MCF 10A (cell line): ENCODE results near the gene DIDO1. TPM values are rescaled to one million over a fixed set of nuclear protein-coding genes. Genes with fewer than 3 reads are reported as not detected.

ENCODE experiments used
- BruUV-seq: library from RNA; stranded (reverse); fragments of 400-500 nt; replicated peaks from 2 replicates; lab custom pipeline; 2021; lab: Mats Ljungman, UMichigan
- CTCF ChIA-PET: fragments of 300-600 bp; sonication (Branson Sonifier 250); formaldehyde crosslinking; extraction: SDS; loops from one replicate; lab custom pipeline; 2021; ENCODE audit warnings: antibody characterized with exemption, inconsistent platforms; lab: Yijun Ruan, JAX
- POLR2A ChIA-PET: fragments of 300-600, 350-650 bp; sonication (Branson Sonifier 250); formaldehyde crosslinking; extraction: SDS; loops from one replicate; lab custom pipeline; 2020; ENCODE audit warnings: antibody characterized with exemption, inconsistent platforms; lab: Yijun Ruan, JAX
- DNase-seq: peaks from one replicate; pipeline ENCODE4 v3.0.0-alpha.2; 2018; ENCODE audit not compliant: unreplicated experiment
- H3K27ac Mint-ChIP-seq: one replicate; pipeline ENCODE4 v1.8.0; 2022; ENCODE audit warnings: mild to moderate bottlenecking, low read depth, mixed read lengths; ENCODE audit not compliant: unreplicated experiment
- H3K27me3 Mint-ChIP-seq: one replicate; pipeline ENCODE4 v1.8.0; 2022; ENCODE audit warnings: mixed read lengths; ENCODE audit not compliant: insufficient read depth, unreplicated experiment
- H3K36me3 Mint-ChIP-seq: one replicate; pipeline ENCODE4 v1.8.0; 2022; ENCODE audit warnings: mild to moderate bottlenecking, moderate library complexity, mixed read lengths; ENCODE audit not compliant: insufficient read depth, unreplicated experiment
- H3K4me1 Mint-ChIP-seq: one replicate; pipeline ENCODE4 v1.8.0; 2022; ENCODE audit warnings: mixed read lengths; ENCODE audit not compliant: insufficient read depth, unreplicated experiment
- H3K4me3 Mint-ChIP-seq: one replicate; pipeline ENCODE4 v1.8.0; 2022; ENCODE audit warnings: mild to moderate bottlenecking, moderate library complexity, mixed read lengths; ENCODE audit not compliant: unreplicated experiment
- H3K9me3 Mint-ChIP-seq: one replicate; pipeline ENCODE4 v1.8.0; 2022; ENCODE audit warnings: mixed read lengths; ENCODE audit not compliant: unreplicated experiment
- intact Hi-C: fragments of 100-400 bp; cut with micrococcal nuclease; formaldehyde crosslinking; loops from 2 replicates; pipeline ENCODE4 v1.14.1; 2022
- total RNA-seq: library from RNA; stranded (reverse); gene quantifications from 2 replicates; pipeline ENCODE4 v1.2.3, GENCODE V29; 2022
- TF ChIP-seq, protein P1 (sequence below): fragments of 200-600 bp; IDR thresholded peaks from one replicate; pipeline ENCODE4 v1.8.0; 2022; ENCODE audit warnings: antibody characterized with exemption, mild to moderate bottlenecking; ENCODE audit not compliant: unreplicated experiment

The DIDO1 gene
- total RNA-seq, 1 experiment from 2014 or later = 36.8 TPM

DNA sequence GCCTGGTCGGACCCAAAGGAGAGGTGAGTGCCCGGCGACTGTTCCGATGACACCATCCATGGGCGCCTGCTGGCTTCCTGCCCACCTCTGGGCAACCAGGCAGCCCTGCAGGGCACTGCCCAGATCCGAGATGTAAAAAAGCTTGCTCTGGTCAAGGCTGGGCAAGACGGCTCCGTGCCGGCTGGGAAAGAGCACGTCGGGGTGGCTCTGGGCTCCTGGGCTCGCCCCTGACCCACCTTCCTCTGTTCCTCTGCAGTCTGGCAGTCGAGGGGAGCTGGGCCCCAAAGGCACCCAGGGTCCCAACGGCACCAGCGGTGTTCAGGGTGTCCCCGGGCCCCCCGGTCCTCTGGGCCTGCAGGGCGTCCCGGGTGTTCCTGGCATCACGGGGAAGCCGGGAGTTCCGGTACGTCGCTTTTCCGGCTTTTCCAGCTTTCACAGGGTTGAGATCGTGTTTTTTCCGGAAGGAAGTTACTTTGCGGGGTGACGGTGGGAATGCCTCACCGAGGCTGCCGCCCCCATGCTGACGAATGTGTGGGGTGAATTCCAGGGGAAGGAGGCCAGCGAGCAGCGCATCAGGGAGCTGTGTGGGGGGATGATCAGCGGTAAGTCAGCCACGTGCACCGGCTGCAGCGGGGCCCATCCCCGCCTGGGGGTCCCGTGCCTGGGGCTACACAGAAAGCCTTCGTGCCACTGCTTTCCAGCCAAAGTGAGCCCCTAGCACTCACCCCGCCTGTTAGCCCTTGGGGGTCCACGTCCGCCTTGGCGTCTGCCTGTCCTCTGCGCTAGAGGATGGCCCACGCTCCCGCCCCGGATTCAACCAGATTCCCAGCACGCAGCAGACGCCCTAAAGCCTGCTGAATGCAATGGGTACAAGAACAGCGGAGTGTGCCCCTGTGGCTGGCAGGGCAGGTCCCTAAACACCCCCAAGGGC, 90.1 kb downstream of the DIDO1 start:
- POLR2A ChIA-PET = interaction anchor here (1.0 to 1.8 kb wide), 5 partner anchors 10 to 42 kb away, joined by 3 to 4 read pairs (median 3); partner anchors contain the start of gene TCFL5
- TF ChIP-seq, protein P1, sequence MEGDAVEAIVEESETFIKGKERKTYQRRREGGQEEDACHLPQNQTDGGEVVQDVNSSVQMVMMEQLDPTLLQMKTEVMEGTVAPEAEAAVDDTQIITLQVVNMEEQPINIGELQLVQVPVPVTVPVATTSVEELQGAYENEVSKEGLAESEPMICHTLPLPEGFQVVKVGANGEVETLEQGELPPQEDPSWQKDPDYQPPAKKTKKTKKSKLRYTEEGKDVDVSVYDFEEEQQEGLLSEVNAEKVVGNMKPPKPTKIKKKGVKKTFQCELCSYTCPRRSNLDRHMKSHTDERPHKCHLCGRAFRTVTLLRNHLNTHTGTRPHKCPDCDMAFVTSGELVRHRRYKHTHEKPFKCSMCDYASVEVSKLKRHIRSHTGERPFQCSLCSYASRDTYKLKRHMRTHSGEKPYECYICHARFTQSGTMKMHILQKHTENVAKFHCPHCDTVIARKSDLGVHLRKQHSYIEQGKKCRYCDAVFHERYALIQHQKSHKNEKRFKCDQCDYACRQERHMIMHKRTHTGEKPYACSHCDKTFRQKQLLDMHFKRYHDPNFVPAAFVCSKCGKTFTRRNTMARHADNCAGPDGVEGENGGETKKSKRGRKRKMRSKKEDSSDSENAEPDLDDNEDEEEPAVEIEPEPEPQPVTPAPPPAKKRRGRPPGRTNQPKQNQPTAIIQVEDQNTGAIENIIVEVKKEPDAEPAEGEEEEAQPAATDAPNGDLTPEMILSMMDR = no peak
- Mint-ChIP-seq H3K27me3 (no peaks in the 10 kb centered on the region), H3K4me3 (no peak overlapping the region), H3K9me3 (no peaks in the 10 kb centered on the region), H3K36me3 (peaks cover 5% of the 10 kb centered on the region), H3K4me1 (peaks cover 21% of the 10 kb centered on the region), H3K27ac (no peak overlapping the region)
- DNase-seq = no peak
- no TSS peak for BruUV-seq
- intact Hi-C loops = no loop called here
- CTCF ChIA-PET = interaction anchor here (0.6 to 1.6 kb wide), 3 partner anchors 14 to 173 kb away, joined by 3 to 5 read pairs (median 4); no protein-coding TSS in a partner anchor

DNA sequence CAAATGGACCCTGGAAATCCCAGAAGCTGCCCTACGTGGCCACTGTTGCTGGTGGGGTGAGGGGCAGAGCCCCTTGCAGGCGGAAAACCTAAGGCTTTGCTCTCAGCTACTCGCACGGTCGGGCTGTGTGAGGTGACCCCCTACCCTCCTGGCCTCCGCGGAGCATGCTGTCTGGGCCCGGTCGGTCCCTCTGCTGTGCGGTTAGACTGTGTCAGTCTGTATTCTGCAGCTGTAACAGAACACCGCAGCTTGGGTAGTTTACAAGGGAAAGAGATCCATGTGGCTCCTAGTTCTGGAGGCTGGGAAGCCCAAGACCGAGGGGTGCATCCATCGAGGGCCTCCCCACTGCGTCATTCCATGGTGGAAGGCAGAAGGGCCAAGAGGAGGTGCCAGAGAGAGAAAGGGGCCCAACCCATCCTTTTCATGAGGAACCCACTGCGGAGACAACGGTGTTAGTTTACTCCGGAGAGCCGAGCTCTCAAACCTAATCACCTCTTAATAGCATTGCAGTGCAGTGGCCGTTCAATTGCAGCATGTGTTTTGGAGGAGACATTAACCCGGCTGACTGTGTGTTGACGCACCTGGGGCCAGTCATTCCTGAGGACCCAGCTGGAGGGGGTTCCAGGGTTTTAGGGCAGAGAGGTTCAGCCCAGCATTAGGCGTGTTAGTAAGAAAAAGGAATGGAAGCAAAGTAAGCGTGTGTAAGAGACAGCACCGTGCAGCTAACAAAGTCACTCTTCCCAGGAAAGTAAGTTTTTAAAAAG, 91.2 kb downstream of the DIDO1 start:
- Mint-ChIP-seq H3K27ac (no peak overlapping the region), H3K36me3 (peaks cover 5% of the 10 kb centered on the region), H3K4me1 (peaks cover 21% of the 10 kb centered on the region), H3K9me3 (no peaks in the 10 kb centered on the region), H3K27me3 (no peaks in the 10 kb centered on the region), H3K4me3 (no peak overlapping the region)
- DNase-seq = no peak
- intact Hi-C loops = no loop called here
- no TSS peak for BruUV-seq
- ChIA-PET POLR2A (interaction anchor here (1.2 to 1.4 kb wide), 3 partner anchors 27 to 32 kb away, joined by 3 to 4 read pairs (median 4); partner anchors contain the start of gene TCFL5), CTCF (interaction anchor here (0.6 to 1.8 kb wide), 5 partner anchors 13 to 219 kb away, joined by 3 to 5 read pairs (median 3); no protein-coding TSS in a partner anchor)
- TF ChIP-seq, protein P1 = no peak

DNA sequence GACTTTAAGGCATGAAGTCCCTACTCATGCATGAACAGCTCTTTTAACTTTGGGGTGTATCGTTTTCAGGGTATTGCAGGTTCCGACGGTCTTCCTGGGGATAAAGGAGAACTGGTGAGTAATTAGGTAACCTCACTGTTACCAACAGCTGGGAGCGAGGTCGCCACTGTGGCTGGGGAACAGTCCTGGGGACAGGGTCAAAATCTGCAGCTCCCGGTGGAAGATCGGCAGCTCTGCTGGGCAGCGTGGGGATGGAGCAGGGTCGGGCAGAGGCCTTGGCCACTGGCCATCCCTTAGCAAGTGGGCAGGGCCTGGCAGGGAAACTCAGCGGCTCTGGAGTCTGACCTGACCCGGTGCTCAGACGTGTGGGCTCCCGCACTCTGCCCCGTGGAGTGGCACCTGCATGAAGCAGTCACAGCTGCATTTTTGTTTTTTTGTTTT, 93.3 kb downstream of the DIDO1 start:
- BruUV-seq = no TSS peak
- Mint-ChIP-seq H3K27ac (no peak overlapping the region), H3K9me3 (no peaks in the 10 kb centered on the region), H3K27me3 (no peaks in the 10 kb centered on the region), H3K36me3 (peaks cover 5% of the 10 kb centered on the region), H3K4me1 (peaks cover 17% of the 10 kb centered on the region), H3K4me3 (no peak overlapping the region)
- CTCF ChIA-PET = interaction anchor here (0.6 to 1.7 kb wide), 4 partner anchors 11 to 217 kb away, joined by 3 to 9 read pairs (median 3); no protein-coding TSS in a partner anchor
- TF ChIP-seq, protein P1 = no peak
- intact Hi-C loops = no loop called here
- POLR2A ChIA-PET = interaction anchor here (1.0 to 2.3 kb wide), 2 partner anchors 29 to 31 kb away, joined by 5 to 7 read pairs; partner anchors contain the start of gene TCFL5
- no peak for DNase-seq
